HG03521 (cell line): ENCODE results near the gene NEDD9.

Experiments
- ATAC-seq: cut with Tn5 transposase; IDR thresholded peaks from one replicate; pipeline ENCODE4 v1.9.1; 2021; ENCODE audit warnings: mild to moderate bottlenecking, moderate library complexity; ENCODE audit not compliant: unreplicated experiment

Gene NEDD9, protein sequence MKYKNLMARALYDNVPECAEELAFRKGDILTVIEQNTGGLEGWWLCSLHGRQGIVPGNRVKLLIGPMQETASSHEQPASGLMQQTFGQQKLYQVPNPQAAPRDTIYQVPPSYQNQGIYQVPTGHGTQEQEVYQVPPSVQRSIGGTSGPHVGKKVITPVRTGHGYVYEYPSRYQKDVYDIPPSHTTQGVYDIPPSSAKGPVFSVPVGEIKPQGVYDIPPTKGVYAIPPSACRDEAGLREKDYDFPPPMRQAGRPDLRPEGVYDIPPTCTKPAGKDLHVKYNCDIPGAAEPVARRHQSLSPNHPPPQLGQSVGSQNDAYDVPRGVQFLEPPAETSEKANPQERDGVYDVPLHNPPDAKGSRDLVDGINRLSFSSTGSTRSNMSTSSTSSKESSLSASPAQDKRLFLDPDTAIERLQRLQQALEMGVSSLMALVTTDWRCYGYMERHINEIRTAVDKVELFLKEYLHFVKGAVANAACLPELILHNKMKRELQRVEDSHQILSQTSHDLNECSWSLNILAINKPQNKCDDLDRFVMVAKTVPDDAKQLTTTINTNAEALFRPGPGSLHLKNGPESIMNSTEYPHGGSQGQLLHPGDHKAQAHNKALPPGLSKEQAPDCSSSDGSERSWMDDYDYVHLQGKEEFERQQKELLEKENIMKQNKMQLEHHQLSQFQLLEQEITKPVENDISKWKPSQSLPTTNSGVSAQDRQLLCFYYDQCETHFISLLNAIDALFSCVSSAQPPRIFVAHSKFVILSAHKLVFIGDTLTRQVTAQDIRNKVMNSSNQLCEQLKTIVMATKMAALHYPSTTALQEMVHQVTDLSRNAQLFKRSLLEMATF

DNA sequence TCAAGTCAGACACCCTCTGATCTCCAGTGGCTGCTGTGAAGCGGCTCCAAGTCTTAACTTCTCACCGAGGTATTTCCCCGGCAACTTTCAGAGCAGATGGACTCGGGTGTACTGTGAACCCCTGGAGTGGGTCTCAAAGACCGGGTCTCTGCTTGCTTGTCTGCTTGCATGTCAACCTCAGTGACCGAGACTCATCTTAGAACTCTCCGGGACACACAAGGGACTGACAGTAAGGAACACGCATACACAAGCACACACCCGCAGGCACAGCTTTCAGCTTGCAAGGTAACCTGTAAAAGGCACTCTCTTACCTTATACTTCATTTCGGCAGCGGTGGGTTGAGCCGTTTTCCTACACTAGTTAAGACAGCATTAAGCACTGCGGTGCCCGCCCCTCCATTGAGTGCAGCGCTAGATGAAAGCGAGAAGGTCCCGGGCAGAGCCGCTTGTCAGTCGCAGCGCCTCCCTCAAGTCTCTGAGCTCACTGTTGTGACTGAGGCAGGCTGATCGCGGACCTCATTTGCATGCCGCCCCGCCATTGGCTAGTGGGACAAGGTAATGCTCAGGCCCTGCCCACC lies at the start of gene NEDD9:
Gene NEDD9 (minus strand): TSS at position 476 of the 577 bp plus-strand sequence. CDS start 153 bp downstream, at position 323.
- ATAC-seq, result peak; percentile 100

DNA sequence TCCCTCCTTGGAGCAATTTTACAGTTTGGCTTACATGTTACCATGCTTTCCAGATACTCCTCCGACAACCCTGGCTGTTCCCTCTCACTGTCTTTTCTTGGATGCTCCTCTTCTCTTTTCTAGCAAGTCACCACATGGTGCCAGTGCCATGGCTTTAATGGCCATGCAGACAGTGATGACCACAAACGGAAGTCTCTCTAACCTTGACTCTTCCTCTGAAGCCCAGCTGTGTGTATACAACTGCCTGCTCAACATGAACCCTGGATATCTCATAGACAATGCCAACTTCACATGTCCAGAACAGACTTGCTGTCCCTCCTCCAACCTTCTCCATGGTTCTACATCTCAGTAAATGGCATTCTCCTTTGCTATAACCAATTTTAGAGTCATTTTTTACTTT lies 49.8 kb upstream of the NEDD9 start:
- ATAC-seq, result no peak

- no peak for ATAC-seq
Measured at GRCh38 chr6:11280394-11280793, 47.9 kb upstream of the NEDD9 start.

GRCh38 chr6:11279284-11279689 lies 46.8 kb upstream of the NEDD9 start:
- ATAC-seq, result no peak

GRCh38 chr6:11278207-11278559 lies 45.7 kb upstream of the NEDD9 start:
- no peak for ATAC-seq

GRCh38 chr6:11277275-11278206 lies 45.1 kb upstream of the NEDD9 start:
- ATAC-seq, result no peak

DNA sequence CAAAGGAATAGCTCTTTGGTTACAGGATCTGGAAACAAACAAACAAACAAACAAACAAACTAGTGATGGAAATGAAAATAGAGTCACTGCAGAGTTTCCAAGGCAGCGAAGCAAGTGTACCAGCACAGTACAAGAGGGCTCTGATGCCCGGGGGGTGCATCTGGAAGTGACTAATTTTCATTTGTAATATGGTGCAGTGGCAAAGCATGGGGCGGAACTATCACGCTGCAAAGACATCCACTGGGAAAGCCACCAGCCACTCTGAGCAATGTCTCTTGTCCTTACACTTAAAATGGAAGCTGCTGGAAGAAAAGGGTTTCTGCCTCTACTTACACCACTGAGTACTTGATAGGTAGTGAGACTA lies 44.4 kb upstream of the NEDD9 start:
- no peak for ATAC-seq

DNA sequence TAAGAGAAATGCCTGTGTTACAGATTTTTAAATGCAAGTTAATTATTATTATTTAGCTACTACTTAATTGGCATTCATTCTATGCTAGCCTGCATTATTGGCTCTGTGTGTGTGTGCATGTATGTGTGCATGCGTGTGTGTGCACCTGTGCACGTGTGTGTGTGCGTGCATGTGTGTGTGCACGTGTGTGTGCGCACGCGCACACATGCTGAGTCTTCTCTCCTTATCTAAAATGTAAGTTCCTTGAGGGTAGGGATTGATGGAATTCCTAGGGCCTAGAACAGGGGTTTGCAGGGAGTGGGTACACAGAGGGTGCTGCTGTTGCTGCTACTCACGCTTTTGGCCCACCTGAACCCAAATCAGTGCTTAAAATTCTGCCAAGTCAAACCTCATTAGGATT lies 43.8 kb upstream of the NEDD9 start:
- no peak for ATAC-seq

GRCh38 chr6:11275598-11275997 lies 43.1 kb upstream of the NEDD9 start:
- ATAC-seq, result peak; percentile 72

- no peak for ATAC-seq
Measured at GRCh38 chr6:11273406-11274065, 41.1 kb upstream of the NEDD9 start.

- no peak for ATAC-seq
Measured at GRCh38 chr6:11272491-11273192, 40.2 kb upstream of the NEDD9 start.

DNA sequence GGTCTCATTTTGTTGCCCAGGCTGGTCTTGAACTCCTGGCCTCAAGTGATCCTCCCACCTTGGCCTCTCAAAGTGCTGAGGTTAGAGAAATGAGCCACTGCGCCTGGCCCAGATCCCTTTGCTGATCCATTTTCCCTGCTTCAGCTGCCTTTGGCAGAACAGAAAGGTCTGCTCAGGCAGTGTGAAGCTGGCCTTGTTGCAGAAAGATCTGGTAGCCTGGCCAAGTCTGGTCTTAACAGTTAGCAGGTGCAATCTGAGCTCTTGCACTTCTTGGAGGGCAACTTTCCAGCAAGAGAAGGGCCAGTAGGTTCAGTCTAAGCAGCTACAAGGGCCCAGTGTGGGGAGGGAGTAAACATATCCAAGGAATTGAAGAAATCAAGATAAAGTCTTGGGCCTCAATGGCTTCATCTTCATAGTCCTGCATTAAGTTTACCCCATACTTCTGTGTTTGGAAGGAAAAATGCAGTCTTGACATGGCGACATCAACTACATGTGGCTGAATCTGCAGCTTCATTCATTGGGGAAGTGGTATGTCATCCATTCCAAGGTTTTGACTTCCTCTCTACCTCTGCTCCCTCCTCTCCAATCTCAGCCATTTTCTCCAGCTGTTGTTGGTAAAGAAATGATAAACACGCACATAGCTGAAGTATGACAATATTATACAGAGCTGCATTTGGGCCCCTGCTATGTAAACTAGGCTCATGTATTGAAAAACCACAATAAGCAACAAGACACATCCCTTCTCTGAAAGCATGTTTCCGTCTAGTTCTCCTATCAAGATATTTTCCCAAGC lies 39.0 kb upstream of the NEDD9 start:
- ATAC-seq, result no peak

DNA sequence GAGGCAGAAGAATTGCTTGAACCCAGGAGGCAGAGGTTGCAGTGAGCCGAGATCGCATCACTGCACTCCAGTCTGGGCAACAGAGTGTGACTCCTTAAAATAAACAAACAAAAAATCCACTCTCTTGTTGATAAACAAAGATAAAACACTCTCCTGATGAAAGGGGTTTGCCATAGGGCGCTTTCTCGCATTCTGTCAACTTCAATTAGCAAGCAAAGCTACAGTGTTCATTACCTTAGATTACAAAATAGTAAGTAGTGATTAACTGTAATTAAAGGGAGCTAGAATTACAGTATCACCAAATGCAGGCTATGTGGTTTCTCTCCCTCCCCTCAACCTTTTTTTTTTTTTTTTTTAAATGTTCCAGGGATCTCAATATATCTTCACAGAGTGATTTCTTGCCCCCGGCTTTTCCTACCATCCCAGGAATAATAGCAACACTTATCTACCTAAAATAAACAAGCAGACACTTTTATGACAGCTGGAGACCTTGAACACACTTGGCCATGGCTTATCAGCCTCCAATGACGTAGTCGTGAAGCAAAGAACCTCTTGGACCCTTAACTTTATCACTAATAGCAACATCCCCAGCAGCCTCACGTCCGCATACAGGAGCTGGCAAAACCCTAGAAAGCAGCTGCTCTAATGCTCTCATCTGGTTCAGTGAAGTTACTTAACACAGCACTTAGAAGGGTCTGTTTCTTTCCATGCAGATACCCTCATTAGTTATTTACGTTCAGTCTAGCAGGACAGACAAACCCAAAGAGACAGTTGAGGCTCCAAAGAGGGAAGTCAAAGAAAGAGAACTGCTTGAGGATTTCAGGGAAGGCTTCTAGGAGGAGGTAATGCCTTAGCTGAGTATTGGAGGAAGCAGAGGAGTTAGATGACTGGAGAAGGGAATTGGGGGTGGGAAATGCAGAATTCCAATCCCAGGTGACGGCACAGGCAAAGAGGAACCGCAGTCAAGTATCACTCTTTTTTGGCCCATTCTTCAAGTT lies 37.9 kb upstream of the NEDD9 start:
- ATAC-seq, result no peak

- ATAC-seq, result no peak
Measured at GRCh38 chr6:11268978-11269377, 36.5 kb upstream of the NEDD9 start.

DNA sequence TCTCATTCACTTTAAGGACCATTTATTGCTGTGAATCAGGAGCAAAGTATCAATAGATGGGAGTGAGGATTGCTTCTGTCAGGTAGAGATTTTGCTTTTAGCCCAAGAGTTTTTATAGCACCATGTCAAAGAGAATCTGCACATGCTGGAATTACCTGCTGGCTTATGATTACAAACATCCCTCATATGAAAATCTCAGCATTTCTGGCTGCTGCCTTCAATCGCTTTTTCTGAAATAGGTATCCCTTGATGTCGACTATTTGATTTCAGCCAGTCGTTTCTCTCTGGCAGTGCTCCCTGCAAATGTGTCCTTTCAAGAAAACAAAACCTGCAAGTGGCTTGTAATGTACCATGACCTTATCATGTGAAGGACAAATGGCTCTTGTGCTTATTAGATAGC lies 34.5 kb upstream of the NEDD9 start:
- ATAC-seq, result no peak

DNA sequence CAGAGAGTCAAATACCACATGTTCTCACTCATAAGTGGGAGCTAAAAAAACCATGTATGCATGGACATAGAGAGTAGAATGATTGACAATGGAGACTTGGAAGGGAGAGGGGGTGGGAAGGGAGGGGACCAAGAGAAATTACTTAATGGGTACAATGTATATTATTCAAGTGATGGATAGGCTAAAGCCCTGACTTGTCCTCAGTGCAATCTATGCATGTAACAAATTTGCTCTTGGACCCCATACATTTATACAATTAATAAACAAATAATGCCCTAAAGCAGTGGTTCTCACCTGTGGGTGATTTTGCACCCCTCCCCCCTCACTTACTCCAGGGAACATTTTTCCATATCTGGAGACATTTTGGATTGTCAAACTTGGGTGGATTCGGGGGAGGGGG lies 33.5 kb upstream of the NEDD9 start:
- ATAC-seq, result no peak

DNA sequence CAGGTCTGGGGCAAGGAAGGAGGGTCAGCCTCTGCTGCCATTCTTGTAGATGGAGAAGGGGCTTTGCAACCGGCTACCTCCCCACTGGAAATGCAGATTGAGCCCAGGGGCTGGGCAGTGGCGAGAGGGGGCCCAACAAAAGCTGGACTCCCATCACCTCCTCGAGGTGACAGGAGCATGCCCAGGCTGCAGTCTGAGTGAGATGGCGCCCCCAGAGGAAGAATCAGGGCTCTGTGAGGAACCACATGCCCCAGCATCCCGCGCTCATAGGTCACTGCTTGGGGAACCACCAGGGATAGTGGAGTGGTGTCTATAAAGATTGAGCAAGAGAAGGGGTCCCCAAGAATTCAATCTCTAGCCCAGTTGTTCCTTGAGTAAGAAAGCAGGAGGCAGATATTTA lies 31.6 kb upstream of the NEDD9 start:
- ATAC-seq, result no peak
